Activated T-helper 17 cell treated with anti-CD3 and anti-CD28 coated beads, Interleukin-2, amount 50 U/mL, for 72 hours (primary cell): ENCODE measurements around the gene SV2C. TPM values are rescaled to one million over a fixed set of nuclear protein-coding genes. Genes with fewer than 3 reads are reported as not detected.
A peak's percentile ranks its signal among the peaks of the same experiment; 100 is the strongest.

ENCODE experiments used
- ATAC-seq: fragments of 150-1000 bp; cut with Tn5 transposase; replicated peaks from 2 replicates; pipeline ENCODE4 v1.10.0; 2021; ENCODE audit warnings: mild to moderate bottlenecking, moderate library complexity
- H3K27ac Mint-ChIP-seq: one replicate; pipeline ENCODE4 v1.8.0; 2022; ENCODE audit warnings: mixed read lengths
- H3K27me3 Mint-ChIP-seq: one replicate; pipeline ENCODE4 v1.8.0; 2022; ENCODE audit warnings: mixed read lengths
- H3K36me3 Mint-ChIP-seq: one replicate; pipeline ENCODE4 v1.8.0; 2022; ENCODE audit warnings: low read depth, mild to moderate bottlenecking, mixed read lengths
- H3K4me1 Mint-ChIP-seq: one replicate; pipeline ENCODE4 v1.8.0; 2022; ENCODE audit warnings: mixed read lengths
- H3K4me3 Mint-ChIP-seq: one replicate; pipeline ENCODE4 v1.8.0; 2022; ENCODE audit warnings: mild to moderate bottlenecking, mixed read lengths
- H3K9me3 Mint-ChIP-seq: one replicate; pipeline ENCODE4 v1.8.0; 2022; ENCODE audit warnings: mixed read lengths
- total RNA-seq, 2 donors: library from RNA; stranded (reverse); gene quantifications; one replicate each; pipeline ENCODE4 v1.2.3, GENCODE V29; 2022

SV2C gene
- total RNA-seq, 2 donors from 2014 or later = 0.13 to 0.45 TPM

GRCh38 chr5:76194340-76194739 lies 111.2 kb downstream of the SV2C start:
- H3K9me3 Mint-ChIP-seq = no peaks in the 10 kb centered on the region
- no peak overlapping the region for H3K27ac Mint-ChIP-seq
- peaks cover 14% of the 10 kb centered on the region for H3K27me3 Mint-ChIP-seq
- H3K4me1 Mint-ChIP-seq = peaks cover 2% of the 10 kb centered on the region
- no peak overlapping the region for H3K4me3 Mint-ChIP-seq
- H3K36me3 Mint-ChIP-seq = no peaks in the 10 kb centered on the region
- no peak for ATAC-seq

GRCh38 chr5:76196457-76196856 lies 113.3 kb downstream of the SV2C start:
- Mint-ChIP-seq H3K27me3 (peaks cover 14% of the 10 kb centered on the region), H3K4me1 (peaks cover 5% of the 10 kb centered on the region), H3K27ac (no peak overlapping the region)

GRCh38 chr5:76196886-76197489 lies 113.8 kb downstream of the SV2C start:
- Mint-ChIP-seq H3K36me3 (no peaks in the 10 kb centered on the region), H3K4me1 (peaks cover 5% of the 10 kb centered on the region), H3K27me3 (peaks cover 14% of the 10 kb centered on the region), H3K27ac (no peak overlapping the region), H3K9me3 (no peaks in the 10 kb centered on the region), H3K4me3 (no peak overlapping the region)
- no peak for ATAC-seq

More at GRCh38 chr5:76196457-76196856, 113.3 kb downstream of the SV2C start:
- Mint-ChIP-seq H3K4me3 (no peak overlapping the region), H3K36me3 (no peaks in the 10 kb centered on the region), H3K9me3 (no peaks in the 10 kb centered on the region)
- ATAC-seq = no peak

- Mint-ChIP-seq H3K27me3 (peaks cover 14% of the 10 kb centered on the region), H3K36me3 (no peaks in the 10 kb centered on the region), H3K9me3 (no peaks in the 10 kb centered on the region), H3K27ac (no peak overlapping the region), H3K4me1 (peaks cover 5% of the 10 kb centered on the region), H3K4me3 (no peak overlapping the region)
- no peak for ATAC-seq
These were observed 114.5 kb downstream of the SV2C start for GRCh38 chr5:76197726-76198125.

- H3K27me3 Mint-ChIP-seq = peaks cover 14% of the 10 kb centered on the region
- H3K9me3 Mint-ChIP-seq = no peaks in the 10 kb centered on the region
- ATAC-seq = peak; percentile 53
These were observed 116.4 kb downstream of the SV2C start for GRCh38 chr5:76199336-76200318.

GRCh38 chr5:76202182-76202581 lies 119.0 kb downstream of the SV2C start:
- no peak for ATAC-seq
- Mint-ChIP-seq H3K36me3 (no peaks in the 10 kb centered on the region), H3K4me3 (no peak overlapping the region), H3K27ac (no peak overlapping the region), H3K9me3 (no peaks in the 10 kb centered on the region), H3K27me3 (peaks cover 9% of the 10 kb centered on the region), H3K4me1 (peaks cover 5% of the 10 kb centered on the region)

More at GRCh38 chr5:76199336-76200318, 116.4 kb downstream of the SV2C start:
- Mint-ChIP-seq H3K4me1 (peaks cover 5% of the 10 kb centered on the region), H3K4me3 (no peak overlapping the region), H3K27ac (peak overlapping the region; percentile 0), H3K36me3 (no peaks in the 10 kb centered on the region)

- no peaks in the 10 kb centered on the region for H3K36me3 Mint-ChIP-seq
- peaks cover 5% of the 10 kb centered on the region for H3K4me1 Mint-ChIP-seq
These were observed 121.0 kb downstream of the SV2C start for GRCh38 chr5:76204191-76204590.

GRCh38 chr5:76204713-76205112 lies 121.5 kb downstream of the SV2C start:
- no peaks in the 10 kb centered on the region for H3K4me1 Mint-ChIP-seq
- no peak overlapping the region for H3K4me3 Mint-ChIP-seq
- H3K27me3 Mint-ChIP-seq = no peaks in the 10 kb centered on the region
- no peak for ATAC-seq
- no peak overlapping the region for H3K27ac Mint-ChIP-seq
- no peaks in the 10 kb centered on the region for H3K9me3 Mint-ChIP-seq
- H3K36me3 Mint-ChIP-seq = no peaks in the 10 kb centered on the region

More at GRCh38 chr5:76204191-76204590, 121.0 kb downstream of the SV2C start:
- no peak overlapping the region for H3K27ac Mint-ChIP-seq
- H3K9me3 Mint-ChIP-seq = no peaks in the 10 kb centered on the region
- H3K4me3 Mint-ChIP-seq = no peak overlapping the region
- no peaks in the 10 kb centered on the region for H3K27me3 Mint-ChIP-seq
- ATAC-seq = no peak

GRCh38 chr5:76207120-76207519 lies 123.9 kb downstream of the SV2C start:
- H3K27me3 Mint-ChIP-seq = no peaks in the 10 kb centered on the region
- no peak overlapping the region for H3K4me3 Mint-ChIP-seq
- no peak overlapping the region for H3K27ac Mint-ChIP-seq
- no peaks in the 10 kb centered on the region for H3K4me1 Mint-ChIP-seq
- no peaks in the 10 kb centered on the region for H3K36me3 Mint-ChIP-seq
- no peak for ATAC-seq
- H3K9me3 Mint-ChIP-seq = peaks cover 5% of the 10 kb centered on the region

- H3K4me1 Mint-ChIP-seq = no peaks in the 10 kb centered on the region
- H3K27ac Mint-ChIP-seq = no peak overlapping the region
- H3K27me3 Mint-ChIP-seq = no peaks in the 10 kb centered on the region
- ATAC-seq = no peak
- no peaks in the 10 kb centered on the region for H3K36me3 Mint-ChIP-seq
- H3K9me3 Mint-ChIP-seq = peaks cover 5% of the 10 kb centered on the region
- H3K4me3 Mint-ChIP-seq = no peak overlapping the region
These were observed 126.1 kb downstream of the SV2C start for GRCh38 chr5:76209297-76209696.

- Mint-ChIP-seq H3K27me3 (no peaks in the 10 kb centered on the region), H3K9me3 (peaks cover 5% of the 10 kb centered on the region), H3K27ac (no peak overlapping the region), H3K4me1 (no peaks in the 10 kb centered on the region), H3K4me3 (no peak overlapping the region), H3K36me3 (no peaks in the 10 kb centered on the region)
- no peak for ATAC-seq
These were observed 127.8 kb downstream of the SV2C start for GRCh38 chr5:76210946-76211345.

GRCh38 chr5:76213858-76214257 lies 130.7 kb downstream of the SV2C start:
- Mint-ChIP-seq H3K9me3 (peaks cover 9% of the 10 kb centered on the region), H3K4me1 (no peaks in the 10 kb centered on the region), H3K27me3 (peaks cover 3% of the 10 kb centered on the region), H3K4me3 (no peak overlapping the region), H3K36me3 (no peaks in the 10 kb centered on the region), H3K27ac (no peak overlapping the region)
- no peak for ATAC-seq

- Mint-ChIP-seq H3K4me3 (no peak overlapping the region), H3K27ac (no peak overlapping the region), H3K36me3 (no peaks in the 10 kb centered on the region), H3K27me3 (peaks cover 3% of the 10 kb centered on the region), H3K4me1 (no peaks in the 10 kb centered on the region), H3K9me3 (peaks cover 4% of the 10 kb centered on the region)
- no peak for ATAC-seq
These were observed 133.6 kb downstream of the SV2C start for GRCh38 chr5:76216748-76217147.

GRCh38 chr5:76219636-76220035 lies 136.5 kb downstream of the SV2C start:
- peaks cover 4% of the 10 kb centered on the region for H3K9me3 Mint-ChIP-seq
- H3K4me3 Mint-ChIP-seq = no peak overlapping the region
- H3K36me3 Mint-ChIP-seq = no peaks in the 10 kb centered on the region
- no peak overlapping the region for H3K27ac Mint-ChIP-seq
- ATAC-seq = no peak
- peaks cover 3% of the 10 kb centered on the region for H3K27me3 Mint-ChIP-seq
- no peaks in the 10 kb centered on the region for H3K4me1 Mint-ChIP-seq

GRCh38 chr5:76221311-76221710 lies 138.1 kb downstream of the SV2C start:
- H3K36me3 Mint-ChIP-seq = no peaks in the 10 kb centered on the region

More at GRCh38 chr5:76221311-76221710, 138.1 kb downstream of the SV2C start:
- no peak overlapping the region for H3K27ac Mint-ChIP-seq
- H3K27me3 Mint-ChIP-seq = no peaks in the 10 kb centered on the region
- no peak for ATAC-seq
- H3K4me1 Mint-ChIP-seq = no peaks in the 10 kb centered on the region
- peaks cover 4% of the 10 kb centered on the region for H3K9me3 Mint-ChIP-seq
- no peak overlapping the region for H3K4me3 Mint-ChIP-seq
